Neural cell (in vitro differentiated cells): ENCODE data around the gene PIK3C2G. TPM values are rescaled to one million over a fixed set of nuclear protein-coding genes. Genes with fewer than 3 reads are reported as not detected.

ENCODE experiments used
- H2AFZ ChIP-seq: fragments of 200-600, 300-800 bp; sonication (generic), shearing (Covaris generic); 2 replicates; pipeline ENCODE4 v1.6.0; 2014; ENCODE audit warnings: low read depth, mild to moderate bottlenecking, antibody characterized with exemption, low read length, moderate library complexity
- H3F3A ChIP-seq: fragments of 200-600 bp; shearing (Covaris generic); 2 replicates; pipeline ENCODE4 v1.6.1; 2016; ENCODE audit warnings: mild to moderate bottlenecking, moderate library complexity, mixed read lengths, antibody characterized with exemption, low read length; ENCODE audit not compliant: insufficient read depth, poor library complexity, severe bottlenecking
- H3K27ac ChIP-seq: fragments of 200-600, 300-800 bp; sonication (generic), shearing (Covaris generic); 2 replicates; pipeline ENCODE4 v1.5.1; 2014; ENCODE audit warnings: mild to moderate bottlenecking, low read length, moderate library complexity
- H3K27me3 ChIP-seq: fragments of 300-800, 200-600 bp; sonication (generic), shearing (Covaris generic); 2 replicates; pipeline ENCODE4 v1.6.0; 2014; ENCODE audit warnings: mild to moderate bottlenecking, low read depth, low read length, moderate library complexity; ENCODE audit not compliant: insufficient read depth
- H3K36me3 ChIP-seq: fragments of 300-800, 200-600 bp; sonication (generic), shearing (Covaris generic); 2 replicates; pipeline ENCODE4 v1.5.1; 2014; ENCODE audit warnings: mild to moderate bottlenecking, antibody characterized with exemption, low read length, moderate library complexity; ENCODE audit not compliant: insufficient read depth
- H3K4me2 ChIP-seq: fragments of 300-800, 200-600 bp; sonication (generic), shearing (Covaris generic); 2 replicates; pipeline ENCODE4 v1.6.0; 2014; ENCODE audit warnings: mild to moderate bottlenecking, low read length
- H3K4me3 ChIP-seq: fragments of 300-800, 200-600 bp; sonication (generic), shearing (Covaris generic); 2 replicates; pipeline ENCODE4 v1.5.1; 2014; ENCODE audit warnings: mild to moderate bottlenecking, low read length, moderate library complexity
- H3K79me2 ChIP-seq: fragments of 200-600 bp; shearing (Covaris generic); replicated peaks from 2 replicates; pipeline ENCODE4 v1.6.0; 2014; ENCODE audit warnings: mild to moderate bottlenecking, low read length, moderate library complexity; ENCODE audit not compliant: insufficient read depth
- H3K9ac ChIP-seq: fragments of 300-800, 200-600 bp; sonication (generic), shearing (Covaris generic); 2 replicates; pipeline ENCODE4 v1.6.1; 2016; ENCODE audit warnings: mild to moderate bottlenecking, low read length, mixed read lengths
- H3K9me2 ChIP-seq: fragments of 200-600 bp; shearing (Covaris generic); 2 replicates; pipeline ENCODE4 v1.6.1; 2016; ENCODE audit warnings: mild to moderate bottlenecking, low read length, mixed read lengths; ENCODE audit not compliant: insufficient read depth
- H3K9me3 ChIP-seq: fragments of 200-600, 300-800 bp; sonication (generic), shearing (Covaris generic); 2 replicates; pipeline ENCODE4 v1.6.1; 2016; ENCODE audit warnings: mild to moderate bottlenecking, mixed run types, low read length, moderate library complexity, mixed read lengths
- H4K20me1 ChIP-seq: fragments of 200-600 bp; shearing (Covaris generic); 2 replicates; pipeline ENCODE4 v1.6.1; 2016; ENCODE audit warnings: mild to moderate bottlenecking, mixed run types; ENCODE audit not compliant: insufficient read depth
- CTCF ChIP-seq: fragments of 450-650 bp; IDR thresholded peaks from 2 replicates; pipeline ENCODE4 v1.5.1; 2014; ENCODE audit warnings: antibody characterized with exemption, mild to moderate bottlenecking, moderate library complexity; ENCODE audit not compliant: poor library complexity, severe bottlenecking
- EP300 ChIP-seq: fragments of 450-650 bp; conservative IDR thresholded peaks from 2 replicates; pipeline ENCODE4 v1.6.1; 2014; ENCODE audit warnings: antibody characterized with exemption, mild to moderate bottlenecking, moderate library complexity; ENCODE audit not compliant: poor library complexity, severe bottlenecking
- EZH2 ChIP-seq: fragments of 200-600, 300-800 bp; shearing (Covaris generic), sonication (generic); IDR thresholded peaks from 2 replicates; pipeline ENCODE4 v1.6.1; 2014; ENCODE audit warnings: antibody characterized with exemption, low read length, borderline replicate concordance, mild to moderate bottlenecking; ENCODE audit not compliant: insufficient read depth, poor library complexity, severe bottlenecking
- MXI1 ChIP-seq: fragments of 450-650 bp; conservative IDR thresholded peaks from 2 replicates; pipeline ENCODE4 v1.6.1; 2014; ENCODE audit warnings: antibody characterized with exemption, mild to moderate bottlenecking; ENCODE audit not compliant: poor library complexity, severe bottlenecking
- POLR2AphosphoS5 ChIP-seq: IDR thresholded peaks from 2 replicates; pipeline ENCODE4 v1.6.1; 2012
- RAD21 ChIP-seq: fragments of 450-650 bp; conservative IDR thresholded peaks from 2 replicates; pipeline ENCODE4 v1.6.1; 2014; ENCODE audit warnings: antibody characterized with exemption, mild to moderate bottlenecking, moderate library complexity
- REST ChIP-seq: IDR thresholded peaks from 2 replicates; pipeline ENCODE4 v1.6.1; 2012; ENCODE audit warnings: borderline replicate concordance
- SMC3 ChIP-seq: fragments of 450-650 bp; conservative IDR thresholded peaks from 2 replicates; pipeline ENCODE4 v1.6.1; 2014; ENCODE audit warnings: antibody characterized with exemption, mild to moderate bottlenecking, moderate library complexity; ENCODE audit not compliant: poor library complexity
- TAF1 ChIP-seq: IDR thresholded peaks from 2 replicates; pipeline ENCODE4 v1.6.1; 2012; ENCODE audit warnings: low read depth
- polyA plus RNA-seq: library from polyadenylated mRNA; depleted of rRNA; stranded (reverse); fragments of >200 nt; gene quantifications from 2 replicates; pipeline ENCODE4 v1.2.3, GENCODE V29; 2014

PIK3C2G gene
- polyA plus RNA-seq, 1 donor from 2014 or later = not detected

- H3K9me3 ChIP-seq = no peaks in the 10 kb centered on the region
- TF ChIP-seq CTCF (no peak), EP300 (no peak), RAD21 (no peak), POLR2AphosphoS5 (no peak), TAF1 (no peak), REST (no peak), MXI1 (no peak), EZH2 (no peak), SMC3 (no peak)
- no peaks in the 10 kb centered on the region for H3F3A ChIP-seq
- no peak overlapping the region for H3K27ac ChIP-seq
- H3K79me2 ChIP-seq = no peaks in the 10 kb centered on the region
- no peaks in the 10 kb centered on the region for H3K36me3 ChIP-seq
- no peak overlapping the region for H3K4me3 ChIP-seq
- H4K20me1 ChIP-seq = no peaks in the 10 kb centered on the region
- H3K9me2 ChIP-seq = no peaks in the 10 kb centered on the region
- no peak overlapping the region for H3K9ac ChIP-seq
- H3K4me2 ChIP-seq = no peak overlapping the region
- H2AFZ ChIP-seq = no peak overlapping the region
- no peaks in the 10 kb centered on the region for H3K27me3 ChIP-seq
Observed at GRCh38 chr12:18651525-18651924, 390.2 kb downstream of the PIK3C2G start.

GRCh38 chr12:18652596-18652995 lies 391.3 kb downstream of the PIK3C2G start:
- Histone ChIP-seq H3K36me3 (no peaks in the 10 kb centered on the region), H3K4me3 (no peak overlapping the region), H3K9me2 (no peaks in the 10 kb centered on the region), H3F3A (no peaks in the 10 kb centered on the region), H3K27ac (no peak overlapping the region), H3K27me3 (no peaks in the 10 kb centered on the region), H4K20me1 (no peaks in the 10 kb centered on the region), H3K4me2 (no peak overlapping the region), H3K79me2 (no peaks in the 10 kb centered on the region), H2AFZ (no peak overlapping the region), H3K9me3 (no peaks in the 10 kb centered on the region), H3K9ac (no peak overlapping the region)
- TF ChIP-seq REST (no peak), EP300 (no peak), CTCF (no peak), POLR2AphosphoS5 (no peak), SMC3 (no peak), RAD21 (no peak), MXI1 (no peak), TAF1 (no peak), EZH2 (no peak)
